SK-N-SH treated with all-trans-retinoic acid at 6 μM for 48 hours (cell line): ENCODE data around the gene KPNA6.

Source experiments
- ATAC-seq: fragments of 200-7000 bp; cut with Tn5 transposase; 3 replicates; pipeline ENCODE4 v1.9.1; 2020; ENCODE audit warnings: mild to moderate bottlenecking, moderate library complexity
- ARNTL ChIP-seq: fragments of 450-650 bp; formaldehyde crosslinking; IDR thresholded peaks from 2 replicates; pipeline ENCODE4 v1.5.0; 2020; ENCODE audit warnings: low read depth, mild to moderate bottlenecking, moderate library complexity, borderline replicate concordance
- CREB5 ChIP-seq: fragments of 250-450 bp; sonication (Bioruptor Pico); IDR thresholded peaks from 2 replicates; pipeline ENCODE4 v1.5.1; 2020; ENCODE audit warnings: low read depth, mild to moderate bottlenecking, moderate library complexity
- CSDC2 ChIP-seq: fragments of 250-450 bp; sonication (Bioruptor Pico); IDR thresholded peaks from 2 replicates; pipeline ENCODE4 v1.5.0; 2020; ENCODE audit warnings: mild to moderate bottlenecking, moderate library complexity
- CSRNP3 ChIP-seq: fragments of 250-450 bp; sonication (Bioruptor Pico); IDR thresholded peaks from 2 replicates; pipeline ENCODE4 v1.5.1; 2021; ENCODE audit warnings: mild to moderate bottlenecking, moderate library complexity
- ESRRG ChIP-seq: fragments of 250-450 bp; sonication (Bioruptor Pico); IDR thresholded peaks from 2 replicates; pipeline ENCODE4 v1.6.1; 2021; ENCODE audit warnings: mild to moderate bottlenecking
- GLIS3 ChIP-seq: fragments of 250-450 bp; sonication (Bioruptor Pico); IDR thresholded peaks from 2 replicates; pipeline ENCODE4 v1.5.0; 2020; ENCODE audit warnings: mild to moderate bottlenecking, moderate library complexity
- OSR1 ChIP-seq: fragments of 250-450 bp; sonication (Bioruptor Pico); IDR thresholded peaks from 2 replicates; pipeline ENCODE4 v1.8.0; 2022; ENCODE audit warnings: moderate library complexity, mild to moderate bottlenecking, inconsistent platforms
- PATZ1 ChIP-seq: fragments of 250-450 bp; sonication (Bioruptor Pico); IDR thresholded peaks from 2 replicates; pipeline ENCODE4 v1.8.0; 2020; ENCODE audit warnings: mild to moderate bottlenecking, moderate library complexity, borderline replicate concordance
- POU6F1 ChIP-seq: fragments of 250-450 bp; sonication (Bioruptor Pico); IDR thresholded peaks from 2 replicates; pipeline ENCODE4 v1.8.0; 2021; ENCODE audit warnings: low read depth, mild to moderate bottlenecking, moderate library complexity, borderline replicate concordance
- PPARA ChIP-seq: fragments of 250-450 bp; sonication (Bioruptor Pico); IDR thresholded peaks from 2 replicates; pipeline ENCODE4 v1.5.0; 2020; ENCODE audit warnings: mild to moderate bottlenecking, borderline replicate concordance
- RARB ChIP-seq: fragments of 250-450 bp; sonication (Bioruptor Pico); IDR thresholded peaks from 2 replicates; pipeline ENCODE4 v1.8.0; 2021; ENCODE audit warnings: mild to moderate bottlenecking, moderate library complexity
- SNAI2 ChIP-seq: fragments of 250-450 bp; sonication (Bioruptor Pico); IDR thresholded peaks from 2 replicates; pipeline ENCODE4 v1.5.0; 2020; ENCODE audit warnings: mild to moderate bottlenecking, moderate library complexity
- TCF4 ChIP-seq: fragments of 250-450 bp; sonication (Bioruptor Pico); IDR thresholded peaks from 2 replicates; pipeline ENCODE4 v1.8.0; 2021; ENCODE audit warnings: mild to moderate bottlenecking, moderate library complexity, borderline replicate concordance
- TOX ChIP-seq: fragments of 250-450 bp; sonication (Bioruptor Pico); IDR thresholded peaks from 2 replicates; pipeline ENCODE4 v1.8.0; 2021; ENCODE audit warnings: mild to moderate bottlenecking, moderate library complexity, borderline replicate concordance
- TSHZ2 ChIP-seq: fragments of 250-450 bp; sonication (Bioruptor Pico); IDR thresholded peaks from 2 replicates; pipeline ENCODE4 v1.5.0; 2020; ENCODE audit warnings: mild to moderate bottlenecking, moderate library complexity
- ZC3H10 ChIP-seq: fragments of 250-450 bp; sonication (Bioruptor Pico); IDR thresholded peaks from 2 replicates; pipeline ENCODE4 v1.5.1; 2021; ENCODE audit warnings: mild to moderate bottlenecking, moderate library complexity
- ZFP30 ChIP-seq: fragments of 450-650 bp; formaldehyde crosslinking; IDR thresholded peaks from 2 replicates; pipeline ENCODE4 v1.5.0; 2022; ENCODE audit warnings: mild to moderate bottlenecking, moderate library complexity
- ZNF70 ChIP-seq: fragments of 450-650 bp; formaldehyde crosslinking; IDR thresholded peaks from 2 replicates; pipeline ENCODE4 v1.5.0; 2020; ENCODE audit warnings: mild to moderate bottlenecking, moderate library complexity
- ZNF8 ChIP-seq: fragments of 450-650 bp; formaldehyde crosslinking; IDR thresholded peaks from 2 replicates; pipeline ENCODE4 v1.5.0; 2020; ENCODE audit warnings: mild to moderate bottlenecking, moderate library complexity

KPNA6 gene

GRCh38 chr1:32180186-32181060 is 72.6 kb downstream of the KPNA6 start:
- TF ChIP-seq ZNF70 (CRISPR knock-in tag) = no peak
- peak; percentile 65 for ATAC-seq

GRCh38 chr1:32181065-32181464 is 73.2 kb downstream of the KPNA6 start:
- no peak for ATAC-seq
- TF ChIP-seq CSRNP3 (CRISPR knock-in tag) (no peak), SNAI2 (no peak), TCF4 (CRISPR knock-in tag) (no peak), ARNTL (CRISPR knock-in tag) (no peak), POU6F1 (CRISPR knock-in tag) (no peak), PPARA (CRISPR knock-in tag) (no peak), GLIS3 (CRISPR knock-in tag) (no peak), CSDC2 (CRISPR knock-in tag) (no peak), TSHZ2 (CRISPR knock-in tag) (no peak), TOX (no peak), ZNF70 (CRISPR knock-in tag) (no peak), RARB (CRISPR knock-in tag) (no peak), ZNF8 (no peak), ZC3H10 (no peak), ZFP30 (CRISPR knock-in tag) (no peak), CREB5 (no peak), ESRRG (CRISPR knock-in tag) (no peak), PATZ1 (CRISPR knock-in tag) (no peak)

GRCh38 chr1:32181563-32181962 is 73.7 kb downstream of the KPNA6 start:
- no peak for ATAC-seq
- TF ChIP-seq OSR1 = no peak
- TF ChIP-seq CREB5 = no peak
- TF ChIP-seq RARB (CRISPR knock-in tag) = no peak
- no peak for TF ChIP-seq ESRRG (CRISPR knock-in tag)
- no peak for TF ChIP-seq TOX
- TF ChIP-seq ZNF8 = no peak
